IMR-90 (cell line): ENCODE data around the gene CYB5R2. TPM values are rescaled to one million over a fixed set of nuclear protein-coding genes. Genes with fewer than 3 reads are reported as not detected.

Experiments
- ATAC-seq: fragments of 200-7000 bp; cut with Tn5 transposase; 2 replicates; pipeline ENCODE4 v1.9.1; 2020; ENCODE audit warnings: low read depth, mild to moderate bottlenecking, moderate library complexity
- BruUV-seq: library from RNA; stranded (reverse); fragments of 400-500 nt; replicated peaks from 2 replicates; lab custom pipeline; 2021; lab: Mats Ljungman, UMichigan
- CTCF ChIA-PET: fragments of 300-600 bp; formaldehyde crosslinking; extraction: SDS; loops from one replicate; lab custom pipeline; 2021; ENCODE audit warnings: antibody characterized with exemption; lab: Yijun Ruan, JAX
- POLR2A ChIA-PET: fragments of 300-600 bp; sonication (Branson Sonifier 250); formaldehyde crosslinking; loops from one replicate; lab custom pipeline; 2022; ENCODE audit warnings: antibody characterized with exemption; ENCODE audit not compliant: unreplicated experiment; lab: Charles Lee
- DNase-seq: peaks from one replicate; pipeline ENCODE4 v3.0.0; 2013
- H2AFZ ChIP-seq: replicated peaks from 2 replicates; pipeline ENCODE3; 2013; ENCODE audit warnings: low read length, mild to moderate bottlenecking; ENCODE audit not compliant: poor library complexity
- H2AK5ac ChIP-seq: 2 replicates; pipeline ENCODE4 v1.6.1; 2013; ENCODE audit warnings: low read depth, low read length, inconsistent platforms
- H2AK9ac ChIP-seq: replicated peaks from 2 replicates; pipeline ENCODE3; 2013; ENCODE audit warnings: mild to moderate bottlenecking, low read depth, low read length, moderate library complexity; ENCODE audit not compliant: poor library complexity
- H2BK120ac ChIP-seq: 2 replicates; pipeline ENCODE4 v1.6.1; 2013; ENCODE audit warnings: low read depth, low read length, inconsistent platforms
- H2BK15ac ChIP-seq: 3 replicates; pipeline ENCODE4 v1.6.1; 2013; ENCODE audit warnings: low read depth, low read length, inconsistent platforms
- H2BK20ac ChIP-seq: 2 replicates; pipeline ENCODE4 v1.6.1; 2013; ENCODE audit warnings: low read depth, mild to moderate bottlenecking, inconsistent platforms, low read length, moderate library complexity
- H2BK5ac ChIP-seq: 2 replicates; pipeline ENCODE4 v1.6.1; 2013; ENCODE audit warnings: mild to moderate bottlenecking, low read depth, low read length, inconsistent platforms; ENCODE audit not compliant: poor library complexity, severe bottlenecking
- H3K14ac ChIP-seq: replicated peaks from 2 replicates; pipeline ENCODE4 v1.6.1; 2013; ENCODE audit warnings: low read depth, low read length, inconsistent platforms
- H3K18ac ChIP-seq: 2 replicates; pipeline ENCODE4 v1.6.1; 2013; ENCODE audit warnings: low read depth, low read length, control low read depth
- H3K23ac ChIP-seq: 2 replicates; pipeline ENCODE4 v1.6.1; 2013; ENCODE audit warnings: low read depth, low read length, inconsistent platforms
- H3K27ac ChIP-seq: 2 replicates; pipeline ENCODE4 v1.5.1; 2013; ENCODE audit warnings: mild to moderate bottlenecking, control low read depth, low read length; ENCODE audit not compliant: insufficient read depth
- H3K27me3 ChIP-seq: 2 replicates; pipeline ENCODE4 v1.6.1; 2013; ENCODE audit warnings: low read length; ENCODE audit not compliant: control insufficient read depth, insufficient read depth
- H3K36me3 ChIP-seq: 2 replicates; pipeline ENCODE4 v1.6.1; 2013; ENCODE audit warnings: low read length, mixed read lengths; ENCODE audit not compliant: control insufficient read depth, insufficient read depth
- H3K4ac ChIP-seq: 2 replicates; pipeline ENCODE4 v1.6.1; 2013; ENCODE audit warnings: low read depth, low read length, inconsistent platforms
- H3K4me1 ChIP-seq: 2 replicates; pipeline ENCODE4 v1.6.1; 2013; ENCODE audit warnings: low read length, mixed read lengths; ENCODE audit not compliant: control insufficient read depth, insufficient read depth
- H3K4me2 ChIP-seq: 2 replicates; pipeline ENCODE4 v1.6.1; 2013; ENCODE audit warnings: low read depth, mild to moderate bottlenecking, control low read depth, low read length, moderate library complexity
- H3K4me3 ChIP-seq: 2 replicates; pipeline ENCODE4 v1.5.1; 2013; ENCODE audit warnings: low read depth, mild to moderate bottlenecking, control low read depth, low read length, moderate library complexity; ENCODE audit not compliant: insufficient read depth
- H3K56ac ChIP-seq: 2 replicates; pipeline ENCODE4 v1.6.1; 2013; ENCODE audit warnings: low read length, inconsistent platforms; ENCODE audit not compliant: insufficient read depth; ENCODE audit errors: extremely low read depth
- H3K79me1 ChIP-seq, 2 experiments: 2 replicates each; pipeline ENCODE4 v1.6.1; 2013; ENCODE audit warnings: low read length in 2 of 2, inconsistent platforms in 1 of 2, low read depth in 1 of 2
- H3K9ac ChIP-seq: 2 replicates; pipeline ENCODE4 v1.6.1; 2013; ENCODE audit warnings: low read depth, low read length, control low read depth
- H3K9me1 ChIP-seq: 2 replicates; pipeline ENCODE4 v1.6.1; 2013; ENCODE audit warnings: low read length, inconsistent platforms; ENCODE audit not compliant: insufficient read depth
- H3K9me3 ChIP-seq: 2 replicates; pipeline ENCODE4 v1.6.1; 2013; ENCODE audit warnings: low read length; ENCODE audit not compliant: control insufficient read depth, insufficient read depth
- H4K20me1 ChIP-seq: 2 replicates; pipeline ENCODE4 v1.6.1; 2013; ENCODE audit warnings: low read length, inconsistent platforms; ENCODE audit not compliant: insufficient read depth
- H4K5ac ChIP-seq: 2 replicates; pipeline ENCODE4 v1.6.1; 2013; ENCODE audit warnings: mild to moderate bottlenecking, low read depth, low read length, control low read depth
- H4K8ac ChIP-seq, 2 experiments: 2 replicates each; pipeline ENCODE4 v1.6.1; 2013; ENCODE audit warnings: low read depth in 2 of 2, low read length in 2 of 2, control low read depth in 1 of 2, inconsistent platforms in 1 of 2
- H4K91ac ChIP-seq: 2 replicates; pipeline ENCODE4 v1.6.1; 2013; ENCODE audit warnings: low read depth, low read length, inconsistent platforms; ENCODE audit not compliant: insufficient read depth
- CEBPB ChIP-seq: IDR thresholded peaks from 2 replicates; pipeline ENCODE4 v1.6.1; 2012; ENCODE audit warnings: low read depth, low read length, improper control_type of control experiment
- CHD1 ChIP-seq: IDR thresholded peaks from 2 replicates; pipeline ENCODE4 v1.6.1; 2012; ENCODE audit warnings: low read depth, low read length, improper control_type of control experiment
- FOS ChIP-seq: fragments of 150-350 bp; IDR thresholded peaks from 2 replicates; pipeline ENCODE4 v1.6.1; 2016; ENCODE audit warnings: low read depth, low read length
- MAZ ChIP-seq: IDR thresholded peaks from 2 replicates; pipeline ENCODE4 v1.6.1; 2012; ENCODE audit warnings: low read depth, mild to moderate bottlenecking, low read length, improper control_type of control experiment, moderate library complexity, borderline replicate concordance
- MXI1 ChIP-seq: IDR thresholded peaks from 2 replicates; pipeline ENCODE4 v1.6.1; 2012; ENCODE audit warnings: low read depth, mild to moderate bottlenecking, low read length, moderate library complexity, borderline replicate concordance
- NFE2L2 ChIP-seq: fragments of 150-350 bp; IDR thresholded peaks from 2 replicates; pipeline ENCODE4 v1.6.1; 2016; ENCODE audit warnings: low read depth, mild to moderate bottlenecking, low read length
- SMC3 ChIP-seq: fragments of 150-350 bp; IDR thresholded peaks from 2 replicates; pipeline ENCODE4 v1.6.1; 2016; ENCODE audit warnings: low read depth, mild to moderate bottlenecking, antibody characterized with exemption, low read length, moderate library complexity
- WGBS, 2 experiments: methylation state at CpG; one replicate each; pipeline versions ENCODE4 v1.1.5 to v1.1.7; 2013; ENCODE audit warnings: missing lambda C conversion rate in 2 of 2; ENCODE audit not compliant: insufficient read length in 1 of 2; ENCODE audit errors: extremely low coverage in 2 of 2; 5-methylcytosine and 5-hydroxymethylcytosine counted together
- dilution Hi-C: fragments of 300-500 bp; cut with HindIII; formaldehyde crosslinking; loops from one replicate; pipeline ENCODE4 v1.14.3; 2018; ENCODE audit warnings: low sequenced_read_pairs; ENCODE audit not compliant: unreplicated experiment
- in situ Hi-C: fragments of 300-500 bp; cut with MboI; formaldehyde crosslinking; loops from 3 replicates; pipeline ENCODE4 v1.14.3; 2019; ENCODE audit warnings: low sequenced_read_pairs, inconsistent platforms, mixed read lengths
- intact Hi-C: fragments of 100-400 bp; cut with micrococcal nuclease; formaldehyde crosslinking; loops from 2 replicates; pipeline ENCODE4 v1.10.0; 2022
- polyA plus RNA-seq, 3 experiments: library from polyadenylated mRNA; depleted of rRNA; stranded (reverse); fragments of >200 nt; gene quantifications; 2 replicates each; pipeline ENCODE4 v1.2.3, GENCODE V29; 2012; ENCODE audit warnings: low replicate concordance in 1 of 3
- total RNA-seq: library from RNA; depleted of rRNA; stranded (reverse); fragments of >200 nt; gene quantifications from 2 replicates; pipeline ENCODE4 v1.2.3, GENCODE V29; 2012
- TF ChIP-seq, protein P1 (sequence below): fragments of 150-350 bp; IDR thresholded peaks from 2 replicates; pipeline ENCODE4 v1.6.1; 2016; ENCODE audit warnings: low read depth, mild to moderate bottlenecking, low read length, moderate library complexity, borderline replicate concordance

CYB5R2 gene
- total and polyA plus RNA-seq, 2 of the 4 experiments (the other 2 are of a cell fraction) = 4.5 to 4.7 TPM

DNA sequence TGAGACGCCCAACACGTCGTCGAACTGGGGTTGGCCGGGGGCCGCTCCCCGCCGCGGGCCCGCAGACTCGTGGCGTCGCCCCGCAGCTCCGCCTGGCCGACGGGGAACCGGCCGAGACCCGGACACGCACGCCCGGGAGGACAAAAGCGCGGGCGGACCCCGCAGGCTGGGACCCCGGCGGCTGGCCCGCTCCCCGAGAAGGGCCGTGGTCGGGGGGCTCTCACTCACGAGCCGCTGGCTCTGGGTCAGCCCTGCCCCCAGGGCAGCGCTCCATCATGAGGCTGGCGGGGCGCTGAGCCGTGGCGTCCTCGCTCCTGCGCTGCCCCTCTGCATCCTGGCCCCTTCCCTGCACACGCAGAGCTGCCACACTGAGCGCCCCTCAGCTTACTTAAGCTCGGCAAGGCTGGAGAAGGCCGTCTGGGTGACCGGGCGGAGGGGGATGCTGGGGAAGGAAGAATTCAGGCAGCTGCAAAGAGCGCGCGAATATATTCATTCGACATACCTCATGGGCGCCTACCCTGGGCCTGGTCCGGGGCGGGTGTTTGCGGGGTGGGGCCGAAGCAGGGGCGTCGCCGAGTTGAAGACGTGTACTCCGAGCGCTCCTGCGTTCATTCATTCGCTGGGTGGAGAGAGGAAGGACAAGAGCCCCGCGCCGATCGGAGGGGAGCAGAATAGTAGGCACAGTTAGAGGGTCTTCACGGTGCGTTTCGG, 579 bp upstream of the CYB5R2 start:
- H3K4me1 ChIP-seq = no peaks in the 10 kb centered on the region
- intact Hi-C loops = loop anchor here (10.0 kb wide), 1 partner anchor 421 kb away; no protein-coding TSS in a partner anchor
- no peak overlapping the region; the same call in 1 of the 2 replicates for H3K27ac ChIP-seq
- no peaks in the 10 kb centered on the region for H3K9me3 ChIP-seq
- H3K36me3 ChIP-seq = no peaks in the 10 kb centered on the region
- no peak overlapping the region; a peak in 1 of 4 replicates for H4K8ac ChIP-seq
- ChIA-PET CTCF (no interaction called here), POLR2A (no interaction called here)
- peak; percentile 40 for ATAC-seq
- H2AFZ ChIP-seq = peak overlapping the region; percentile 76
- TF ChIP-seq FOS (no peak), NFE2L2 (no peak), MXI1 (no peak), CEBPB (no peak), CHD1 (no peak), SMC3 (no peak), MAZ (no peak)
- TF ChIP-seq, protein P1, sequence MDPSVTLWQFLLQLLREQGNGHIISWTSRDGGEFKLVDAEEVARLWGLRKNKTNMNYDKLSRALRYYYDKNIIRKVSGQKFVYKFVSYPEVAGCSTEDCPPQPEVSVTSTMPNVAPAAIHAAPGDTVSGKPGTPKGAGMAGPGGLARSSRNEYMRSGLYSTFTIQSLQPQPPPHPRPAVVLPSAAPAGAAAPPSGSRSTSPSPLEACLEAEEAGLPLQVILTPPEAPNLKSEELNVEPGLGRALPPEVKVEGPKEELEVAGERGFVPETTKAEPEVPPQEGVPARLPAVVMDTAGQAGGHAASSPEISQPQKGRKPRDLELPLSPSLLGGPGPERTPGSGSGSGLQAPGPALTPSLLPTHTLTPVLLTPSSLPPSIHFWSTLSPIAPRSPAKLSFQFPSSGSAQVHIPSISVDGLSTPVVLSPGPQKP = no peak
- in situ Hi-C loops = no loop called here
- H3K27me3 ChIP-seq = peaks cover 14% of the 10 kb centered on the region
- H3K18ac ChIP-seq = no peak overlapping the region
- no peak overlapping the region for H4K91ac ChIP-seq
- no peak overlapping the region for H3K23ac ChIP-seq
- dilution Hi-C loops = no loop called here
- no peaks in the 10 kb centered on the region for H4K20me1 ChIP-seq
- H3K56ac ChIP-seq = no peak overlapping the region
- H2AK9ac ChIP-seq = peak overlapping the region; percentile 57
- H3K4ac ChIP-seq = no peak overlapping the region
- no peak overlapping the region for H2BK5ac ChIP-seq
- no peaks in the 10 kb centered on the region for H3K79me1 ChIP-seq
- H2BK120ac ChIP-seq = no peak overlapping the region
- H2AK5ac ChIP-seq = no peak overlapping the region
- no TSS peak for BruUV-seq
- no peaks in the 10 kb centered on the region for H3K9me1 ChIP-seq
- H3K9ac ChIP-seq = no peak overlapping the region; the same call in 1 of the 2 replicates
- WGBS, 2 experiments = 7% methylated on average over 48 of the region's 72 CpGs; no CpG with 5 or more reads in 1 of the 2 experiments
- no peak for DNase-seq
- H3K14ac ChIP-seq = no peak overlapping the region
- H4K5ac ChIP-seq = no peak overlapping the region
- peak overlapping the region; percentile 6; the same call in 1 of the 2 replicates for H3K4me2 ChIP-seq
- H2BK20ac ChIP-seq = no peak overlapping the region
- no peak overlapping the region for H2BK15ac ChIP-seq
- peak overlapping the region; percentile 35 for H3K4me3 ChIP-seq
